ENCODE results near the gene ADAMTS18. TPM values are rescaled to one million over a fixed set of nuclear protein-coding genes. Genes with fewer than 3 reads are reported as not detected.

The ADAMTS18 gene
- total RNA-seq, 1 donor from 2014 or later: 0.98 TPM

- no peak for DNase-seq (ENCODE audit: low read depth)
- no peak for TF ChIP-seq CTCF (conservative IDR thresholded peaks at IDR 0.05; ENCODE audit: low read depth, low read length)
- no peak overlapping the region for H3K4me3 ChIP-seq (ENCODE audit: low read depth, low read length)
Measured at GRCh38 chr16:77307426-77308162, 127.2 kb downstream of the ADAMTS18 start.

GRCh38 chr16:77306075-77306474 is 128.8 kb downstream of the ADAMTS18 start:
- no peak for TF ChIP-seq CTCF (conservative IDR thresholded peaks at IDR 0.05; ENCODE audit: low read depth, low read length)
- no peak for DNase-seq (ENCODE audit: low read depth)
- H3K4me3 ChIP-seq (ENCODE audit: low read depth, low read length): no peak overlapping the region

GRCh38 chr16:77304877-77305276 is 130.0 kb downstream of the ADAMTS18 start:
- no peak overlapping the region for H3K4me3 ChIP-seq (ENCODE audit: low read depth, low read length)
- DNase-seq (ENCODE audit: low read depth): no peak
- TF ChIP-seq CTCF (conservative IDR thresholded peaks at IDR 0.05; ENCODE audit: low read depth, low read length): no peak

GRCh38 chr16:77304134-77304533 is 130.7 kb downstream of the ADAMTS18 start:
- no peak overlapping the region for H3K4me3 ChIP-seq (ENCODE audit: low read depth, low read length)
- no peak for DNase-seq (ENCODE audit: low read depth)
- TF ChIP-seq CTCF (conservative IDR thresholded peaks at IDR 0.05; ENCODE audit: low read depth, low read length): no peak

GRCh38 chr16:77302674-77303073 is 132.2 kb downstream of the ADAMTS18 start:
- DNase-seq (ENCODE audit: low read depth): no peak
- TF ChIP-seq CTCF (conservative IDR thresholded peaks at IDR 0.05; ENCODE audit: low read depth, low read length): no peak
- no peak overlapping the region for H3K4me3 ChIP-seq (ENCODE audit: low read depth, low read length)

- DNase-seq (ENCODE audit: low read depth): no peak
- no peak for TF ChIP-seq CTCF (conservative IDR thresholded peaks at IDR 0.05; ENCODE audit: low read depth, low read length)
- no peak overlapping the region for H3K4me3 ChIP-seq (ENCODE audit: low read depth, low read length)
Measured at GRCh38 chr16:77302249-77302648, 132.6 kb downstream of the ADAMTS18 start.

GRCh38 chr16:77300256-77300655 is 134.6 kb downstream of the ADAMTS18 start:
- no peak for TF ChIP-seq CTCF (conservative IDR thresholded peaks at IDR 0.05; ENCODE audit: low read depth, low read length)
- no peak for DNase-seq (ENCODE audit: low read depth)
- H3K4me3 ChIP-seq (ENCODE audit: low read depth, low read length): no peak overlapping the region

Measured in epithelial cell of proximal tubule (primary cell).